HG02943 (cell line): ENCODE data around the gene TTC14.
"Not testable (repeated sequence)": the region's sequence is repeated elsewhere in the genome, so short reads cannot be mapped to it uniquely, and the experiment has no call there.

Source experiments
- ATAC-seq: cut with Tn5 transposase; IDR thresholded peaks from one replicate; pipeline ENCODE4 v1.9.1; 2021; ENCODE audit warnings: mild to moderate bottlenecking, low read depth, moderate library complexity; ENCODE audit not compliant: unreplicated experiment

The TTC14 gene

DNA sequence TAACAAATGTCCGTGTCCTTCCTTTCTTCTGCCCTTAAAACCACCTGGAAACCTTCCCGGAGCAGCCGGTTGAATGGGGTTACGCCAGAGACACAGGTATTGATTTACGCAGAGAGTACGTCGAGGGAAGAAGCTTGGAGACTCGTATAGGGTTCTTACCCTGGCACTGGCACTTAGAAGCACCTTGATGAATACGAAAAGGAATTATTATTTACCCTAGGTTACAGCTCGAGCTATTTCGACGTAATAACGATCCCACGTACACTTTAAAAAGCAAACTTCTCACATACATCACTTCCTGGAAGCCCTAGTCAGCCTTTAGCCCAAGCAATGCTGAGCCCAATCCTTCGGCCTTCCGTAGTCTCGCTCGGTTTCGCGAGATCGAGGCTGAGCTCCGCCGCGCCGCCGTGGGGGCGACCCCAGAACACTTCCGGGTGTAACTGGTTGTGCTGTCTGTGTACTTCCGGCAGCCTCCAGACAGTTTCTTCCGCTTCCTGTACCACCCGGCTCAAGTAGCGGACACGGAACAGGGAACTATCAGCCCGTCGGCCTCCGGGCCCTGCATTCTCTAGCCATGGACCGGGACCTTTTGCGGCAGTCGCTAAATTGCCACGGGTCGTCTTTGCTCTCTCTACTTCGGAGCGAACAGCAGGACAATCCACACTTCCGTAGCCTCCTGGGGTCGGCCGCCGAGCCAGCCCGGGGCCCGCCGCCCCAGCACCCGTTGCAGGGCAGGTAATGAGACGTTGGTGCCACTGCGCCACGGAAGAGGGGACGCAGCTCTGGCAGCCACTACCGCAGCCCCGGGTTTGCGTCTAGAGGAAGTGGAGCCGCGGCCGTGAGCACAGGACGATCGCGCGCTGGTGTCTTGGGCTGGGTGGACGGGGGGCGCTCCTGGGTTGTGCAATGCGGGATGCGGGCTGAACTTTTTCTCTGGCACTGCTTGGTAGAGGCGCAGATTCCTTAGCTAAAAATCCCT, at the start of gene TTC14:
TSS of gene TTC14 (plus strand) at position 476 of the 979 bp plus-strand sequence. CDS start at position 575, 99 bp downstream.
- peak; percentile 96 for ATAC-seq

GRCh38 chr3:180563406-180563805, 38.6 kb upstream of the TTC14 start:
- ATAC-seq: no peak

GRCh38 chr3:180564676-180565075, 37.3 kb upstream of the TTC14 start:
- no peak for ATAC-seq

DNA sequence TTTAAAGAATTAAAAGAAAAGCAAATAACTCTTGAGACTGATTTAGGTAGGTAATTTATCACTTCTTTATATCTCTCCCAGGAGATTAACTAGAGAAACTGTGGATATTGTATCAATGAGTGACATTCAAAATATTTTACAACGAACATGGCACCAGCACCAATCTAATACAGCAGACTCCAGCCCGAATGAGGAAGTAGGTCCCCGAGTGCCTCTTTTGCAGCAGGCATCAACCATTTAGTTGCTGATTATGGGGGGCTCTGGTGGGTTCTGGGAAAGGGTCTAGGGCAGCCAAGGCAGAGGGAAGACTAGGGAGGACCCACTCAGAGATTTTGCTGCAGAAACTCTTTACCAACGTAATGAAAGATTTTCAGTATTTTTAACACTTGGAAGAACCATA, 31.7 kb upstream of the TTC14 start:
- no peak for ATAC-seq

GRCh38 chr3:180571831-180572598, 29.9 kb upstream of the TTC14 start:
- ATAC-seq: no peak

GRCh38 chr3:180575571-180575970, 26.4 kb upstream of the TTC14 start:
- ATAC-seq: no peak

- no peak for ATAC-seq
Measured at GRCh38 chr3:180580934-180581333, 21.0 kb upstream of the TTC14 start.

DNA sequence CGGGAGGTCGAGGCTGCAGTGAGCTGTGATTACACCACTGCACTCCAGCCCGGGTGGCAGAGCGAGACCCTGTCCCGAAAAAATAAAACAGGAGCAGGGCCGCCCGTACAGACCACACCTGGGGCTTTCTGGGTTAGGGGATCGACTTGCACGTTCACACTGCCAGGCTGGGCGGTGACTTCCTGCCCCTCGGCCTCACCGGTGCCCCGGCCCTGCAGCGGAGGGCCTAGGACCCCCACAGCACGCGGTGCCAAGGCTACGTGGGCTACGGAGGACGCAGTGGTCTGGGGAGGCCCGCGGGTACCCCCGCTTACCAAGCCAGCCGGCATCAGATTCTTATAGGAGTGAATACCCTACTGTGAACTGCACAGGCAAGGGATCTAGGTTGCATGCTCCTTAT, 11.6 kb upstream of the TTC14 start:
- ATAC-seq: no peak

DNA sequence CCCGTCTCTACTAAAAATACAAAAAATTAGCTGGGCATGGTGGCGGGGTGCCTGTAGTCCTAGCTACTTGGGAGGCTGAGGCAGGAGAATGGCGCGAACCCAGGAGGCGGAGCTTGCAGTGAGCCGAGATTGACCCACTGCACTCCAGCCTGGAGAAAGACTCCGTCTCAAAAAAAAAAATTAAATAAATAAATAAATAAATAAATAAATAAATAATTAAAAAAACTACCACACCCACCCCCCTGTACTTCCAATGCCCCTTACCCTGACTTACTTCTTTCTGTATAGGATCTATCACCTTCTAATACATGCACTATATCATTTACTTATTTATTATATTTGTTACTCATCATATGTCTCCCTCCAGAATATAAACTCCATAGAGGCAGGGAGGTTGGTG, 8.3 kb upstream of the TTC14 start:
- ATAC-seq: not testable (repeated sequence)

- ATAC-seq: peak; percentile 64
Measured at GRCh38 chr3:180594631-180595558, 7.1 kb upstream of the TTC14 start.

DNA sequence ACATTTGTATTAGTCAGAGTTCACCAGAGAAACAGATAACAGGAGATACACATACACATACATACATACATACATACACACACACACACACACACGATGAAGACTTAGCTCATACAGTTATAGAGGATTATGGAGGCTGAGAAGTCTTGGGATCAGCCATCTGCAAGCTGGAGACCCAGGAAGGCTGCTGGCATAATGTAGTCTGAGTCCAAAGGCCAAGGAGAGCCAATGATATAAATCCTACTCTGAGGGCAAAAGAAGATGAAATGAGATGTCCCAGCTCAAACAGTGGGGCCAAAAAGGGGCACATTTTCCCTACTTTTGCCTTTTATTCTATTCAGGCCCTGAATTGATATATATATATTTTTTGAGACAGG, 6.4 kb upstream of the TTC14 start:
- ATAC-seq: no peak

- no peak for ATAC-seq
Measured at GRCh38 chr3:180600473-180600872, 1.5 kb upstream of the TTC14 start.

- ATAC-seq: no peak
Measured at GRCh38 chr3:180611006-180611405, 9.0 kb downstream of the TTC14 start.

DNA sequence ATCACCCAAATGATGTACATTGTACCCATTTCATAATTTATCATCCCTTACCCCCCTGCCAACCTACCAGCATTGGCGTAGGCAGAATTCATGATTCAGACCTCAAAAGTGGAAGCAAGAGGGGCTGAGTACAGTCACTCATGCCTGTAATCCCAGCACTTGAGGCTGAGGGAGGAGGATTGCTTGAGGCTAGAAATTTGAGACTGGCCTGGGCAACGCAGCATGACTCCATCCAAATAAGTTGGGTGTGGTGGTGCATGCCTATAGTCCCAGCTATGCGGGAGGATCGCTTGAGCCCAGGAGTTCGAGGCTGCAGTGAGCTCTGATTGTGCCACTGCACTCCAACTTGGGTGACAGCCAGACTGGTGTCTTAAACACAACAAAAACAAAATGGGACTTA, 10.4 kb downstream of the TTC14 start:
- no peak for ATAC-seq

GRCh38 chr3:180615954-180616353, 14.0 kb downstream of the TTC14 start:
- ATAC-seq: no peak

DNA sequence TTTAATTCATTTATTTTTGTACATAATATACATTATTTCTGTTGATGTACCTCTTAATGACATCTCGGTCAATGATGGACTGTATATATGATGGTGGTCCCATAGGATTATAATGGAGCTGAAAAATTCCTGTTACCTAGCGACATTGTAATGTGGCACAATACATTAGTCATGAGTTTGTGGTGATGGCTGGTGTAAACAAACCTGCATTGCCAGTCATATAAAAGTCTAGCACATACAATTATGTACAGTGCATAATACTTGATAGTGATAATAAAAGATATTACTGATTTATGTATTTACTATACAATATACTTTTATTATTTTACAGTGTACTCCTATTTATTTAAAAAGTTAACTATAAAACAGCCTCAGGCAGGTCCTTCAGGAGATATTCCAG, 15.1 kb downstream of the TTC14 start:
- ATAC-seq: no peak

DNA sequence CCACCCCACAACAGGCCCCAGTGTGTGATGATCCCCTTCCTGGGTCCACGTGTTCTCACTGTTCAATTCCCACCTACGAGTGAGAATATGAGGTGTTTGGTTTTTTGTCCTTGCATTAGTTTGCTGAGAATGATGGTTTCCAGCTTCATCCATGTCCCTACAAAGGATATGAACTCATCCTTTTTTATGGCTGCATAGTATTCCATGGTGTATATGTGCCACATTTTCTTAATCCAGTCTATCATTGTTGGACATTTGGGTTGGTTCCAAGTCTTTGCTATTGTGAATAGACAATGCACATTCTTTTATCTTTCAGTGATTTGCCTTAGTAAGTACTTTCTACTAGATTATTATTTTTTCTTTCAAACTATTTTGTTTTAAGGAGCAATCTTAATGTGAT, 16.6 kb downstream of the TTC14 start:
- ATAC-seq: not testable (repeated sequence)

- ATAC-seq: no peak
Measured at GRCh38 chr3:180619723-180620122, 17.8 kb downstream of the TTC14 start.

- no peak for ATAC-seq
Measured at GRCh38 chr3:180624714-180625113, 22.8 kb downstream of the TTC14 start.

- ATAC-seq: peak; percentile 88
Measured at GRCh38 chr3:180626844-180627243, 24.9 kb downstream of the TTC14 start.
